Endothelial cell of umbilical vein (primary cell): ENCODE results near the gene TMOD1. TPM values are rescaled to one million over a fixed set of nuclear protein-coding genes. Genes with fewer than 3 reads are reported as not detected.

Experiments used
- BruUV-seq: library from RNA; stranded (reverse); fragments of 400-500 nt; replicated peaks from 2 replicates; lab custom pipeline; 2021; lab: Mats Ljungman, UMichigan
- CTCF ChIA-PET: fragments of 300-600, 350-600 bp; sonication (Branson Sonifier 250); formaldehyde crosslinking; loops from one replicate; lab custom pipeline; 2021; ENCODE audit warnings: antibody characterized with exemption, inconsistent platforms; lab: Charles Lee
- POLR2A ChIA-PET: fragments of 300-600, 350-600 bp; sonication (Branson Sonifier 250); formaldehyde crosslinking; loops from one replicate; lab custom pipeline; 2021; ENCODE audit warnings: antibody characterized with exemption, inconsistent platforms; lab: Charles Lee
- DNase-seq: peaks from one replicate; pipeline ENCODE4 v3.0.0-alpha.2; 2011; ENCODE audit warnings: low read depth, low spot score
- FAIRE-seq: peaks from 2 replicates; lab custom pipeline; 2011; peaks lifted over from hg19 to GRCh38; lab: Jason Lieb, UNC
- H2AFZ ChIP-seq: 2 replicates; pipeline ENCODE4 v1.6.0; 2012; ENCODE audit warnings: low read depth, low read length, control low read depth, inconsistent platforms
- H3K27ac ChIP-seq: 2 replicates; pipeline ENCODE4 v1.5.1; 2011; ENCODE audit warnings: low read depth, mild to moderate bottlenecking, control low read depth, low read length, moderate library complexity; ENCODE audit not compliant: insufficient read depth
- H3K27me3 ChIP-seq, 2 experiments: 2 replicates each; pipeline versions ENCODE4 v1.6.0 to v1.6.1; 2011; ENCODE audit warnings: low read length in 2 of 2, mixed read lengths in 1 of 2; ENCODE audit not compliant: control insufficient read depth in 2 of 2, insufficient read depth in 2 of 2
- H3K36me3 ChIP-seq, 2 experiments: 2 replicates in 1 of 2; 3 replicates in 1 of 2; pipeline ENCODE4 v1.5.1; 2011; ENCODE audit warnings: low read length in 2 of 2, mild to moderate bottlenecking in 1 of 2, moderate library complexity in 1 of 2; ENCODE audit not compliant: control insufficient read depth in 2 of 2, insufficient read depth in 2 of 2; ENCODE audit errors: extremely low read depth in 1 of 2
- H3K4me1 ChIP-seq: 3 replicates; pipeline ENCODE4 v1.5.1; 2011; ENCODE audit warnings: mild to moderate bottlenecking, low read length; ENCODE audit not compliant: control insufficient read depth, insufficient read depth; ENCODE audit errors: extremely low read depth
- H3K4me2 ChIP-seq: 2 replicates; pipeline ENCODE4 v1.6.1; 2011; ENCODE audit warnings: low read length, control low read depth, mixed read lengths; ENCODE audit not compliant: insufficient read depth
- H3K4me3 ChIP-seq, 3 experiments: fragments of 200-600 bp in 1 of 3; sonication (generic), shearing (Covaris generic) in 1 of 3; replicated peaks in 1 of 3; 2 replicates each; pipeline ENCODE4 v1.5.1; 2011 to 2016; ENCODE audit warnings: control low read depth in 3 of 3, low read length in 3 of 3, mild to moderate bottlenecking in 2 of 3, inconsistent platforms in 1 of 3, low read depth in 1 of 3, moderate library complexity in 1 of 3; ENCODE audit not compliant: insufficient read depth in 1 of 3
- H3K79me2 ChIP-seq: 2 replicates; pipeline ENCODE4 v1.6.0; 2012; ENCODE audit warnings: low read length, inconsistent platforms; ENCODE audit not compliant: control insufficient read depth, insufficient read depth
- H3K9ac ChIP-seq: replicated peaks from 2 replicates; pipeline ENCODE3; 2011; ENCODE audit warnings: low read length, control low read depth; ENCODE audit not compliant: insufficient read depth; ENCODE audit errors: extremely low read depth
- H3K9me1 ChIP-seq: replicated peaks from 3 replicates; pipeline ENCODE4 v1.6.0; 2011; ENCODE audit warnings: mild to moderate bottlenecking, low read length; ENCODE audit not compliant: control insufficient read depth, insufficient read depth; ENCODE audit errors: extremely low read depth
- H3K9me3 ChIP-seq: replicated peaks from 2 replicates; pipeline ENCODE4 v1.5.1; 2012; ENCODE audit warnings: low read length, inconsistent platforms; ENCODE audit not compliant: control insufficient read depth, insufficient read depth
- H4K20me1 ChIP-seq: replicated peaks from 2 replicates; pipeline ENCODE3; 2011; ENCODE audit warnings: mild to moderate bottlenecking, low read length; ENCODE audit not compliant: control insufficient read depth, insufficient read depth; ENCODE audit errors: extremely low read depth
- CTCF ChIP-seq, 2 donors: IDR thresholded peaks; 1 replicate in 1 of 2; 2 replicates in 1 of 2; pipeline ENCODE4 v1.5.1; 2011; ENCODE audit warnings: low read length in 2 of 2, mild to moderate bottlenecking in 2 of 2, moderate library complexity in 2 of 2, control low read depth in 1 of 2, inconsistent platforms in 1 of 2, low read depth in 1 of 2; ENCODE audit not compliant: insufficient read depth in 1 of 2; ENCODE audit errors: extremely low read depth in 1 of 2
- EZH2 ChIP-seq: IDR thresholded peaks from 2 replicates; pipeline ENCODE4 v1.6.1; 2012; ENCODE audit warnings: borderline replicate concordance, low read depth, mild to moderate bottlenecking, moderate library complexity, low read length, inconsistent platforms; ENCODE audit not compliant: severe bottlenecking
- FOS ChIP-seq: IDR thresholded peaks from 2 replicates; pipeline ENCODE4 v1.6.1; 2011; ENCODE audit warnings: mild to moderate bottlenecking, low read length, moderate library complexity, borderline replicate concordance; ENCODE audit not compliant: insufficient read depth
- GATA2 ChIP-seq: IDR thresholded peaks from 2 replicates; pipeline ENCODE4 v1.7.0; 2011; ENCODE audit warnings: low read depth, mild to moderate bottlenecking, moderate library complexity, mixed read lengths, low read length; ENCODE audit not compliant: insufficient read length, insufficient read depth
- JUN ChIP-seq: IDR thresholded peaks from 2 replicates; pipeline ENCODE4 v1.6.1; 2011; ENCODE audit warnings: borderline replicate concordance, low read depth; ENCODE audit not compliant: insufficient read length, insufficient read depth
- MAX ChIP-seq: IDR thresholded peaks from 2 replicates; pipeline ENCODE4 v1.6.1; 2011; ENCODE audit not compliant: insufficient read depth, insufficient read length
- MYC ChIP-seq: IDR thresholded peaks from one replicate; pipeline ENCODE4 v1.6.1; 2011; ENCODE audit warnings: mild to moderate bottlenecking, low read depth, low read length
- POLR2A ChIP-seq: IDR thresholded peaks from 2 replicates; pipeline ENCODE4 v1.6.1; 2012; ENCODE audit warnings: low read depth, mild to moderate bottlenecking, control low read depth, low read length
- POLR2AphosphoS5 ChIP-seq: IDR thresholded peaks from 2 replicates; pipeline ENCODE4 v1.6.1; 2012; ENCODE audit warnings: low read depth, mild to moderate bottlenecking, control low read depth, low read length, moderate library complexity; ENCODE audit not compliant: insufficient read depth
- dilution Hi-C: fragments of 300-500 bp; cut with MboI; formaldehyde crosslinking; loops from one replicate; pipeline ENCODE4 v1.15.0; 2019; ENCODE audit warnings: low sequenced_read_pairs; ENCODE audit not compliant: extremely low pct_ligation_motif_present
- intact Hi-C: fragments of 100-400 bp; cut with micrococcal nuclease; formaldehyde crosslinking; loops from one replicate; pipeline ENCODE4 v1.10.0; 2022
- polyA plus RNA-seq, 4 experiments: library from polyadenylated mRNA; depleted of rRNA in 3 of 4; stranded (reverse) in 3 of 4; unstranded in 1 of 4; fragments of >200 nt; gene quantifications; 2 replicates each; pipeline versions ENCODE4 v1.2.1 to v1.2.3, GENCODE V29; 2011 to 2012; ENCODE audit warnings: missing spikeins in 1 of 4
- total RNA-seq: library from RNA; stranded (reverse); gene quantifications from 2 replicates; pipeline ENCODE4 v1.2.3, GENCODE V29; 2021

TMOD1 gene
- total and polyA plus RNA-seq, 2 donors (not counting 3 experiments of a cell fraction or from before 2014, with no cell fraction given): 0.26 to 1.4 TPM

GRCh38 chr9:97577051-97577450 lies 75.6 kb downstream of the TMOD1 start:
- intact Hi-C loops (loop anchor here (5.0 kb wide), 1 partner anchor 210 kb away; no protein-coding TSS in a partner anchor), dilution Hi-C loops (no loop called here)
- Histone ChIP-seq H3K79me2 (no peaks in the 10 kb centered on the region), H3K4me3 (no peak overlapping the region), H3K9ac (no peak overlapping the region), H3K27ac (no peak overlapping the region), H4K20me1 (no peaks in the 10 kb centered on the region), H3K27me3 (peaks cover 0 to 4% of the 10 kb centered on the region in 2 experiments), H3K9me1 (no peaks in the 10 kb centered on the region), H3K36me3 (no peaks in the 10 kb centered on the region), H3K9me3 (no peaks in the 10 kb centered on the region), H2AFZ (no peak overlapping the region), H3K4me1 (no peaks in the 10 kb centered on the region), H3K4me2 (no peak overlapping the region)
- POLR2A ChIA-PET: no interaction called here
- no peak for TF ChIP-seq CTCF (IDR thresholded peaks at IDR 0.05; ENCODE audit: extremely low read depth in 1 of 2, insufficient read depth in 1 of 2, low read depth in 1 of 2, low read length in 2 of 2)
- TF ChIP-seq FOS: no peak
- TF ChIP-seq POLR2AphosphoS5: no peak
- no peak for TF ChIP-seq MAX
- TF ChIP-seq GATA2: no peak
- TF ChIP-seq EZH2: no peak
- TF ChIP-seq JUN: no peak
- no peak for TF ChIP-seq MYC
- TF ChIP-seq POLR2A: no peak
- CTCF ChIA-PET: interaction anchor here (1.5 kb wide), 1 partner anchor 22 kb away, joined by 5 read pairs; no protein-coding TSS in a partner anchor
- FAIRE-seq (no peak), DNase-seq (no peak)
- BruUV-seq: no TSS peak
